HepG2 (cell line): Measurements from ENCODE around the gene HMCN2.

Experiments
- U2AF1 ChIP-seq: fragments of 200-400 bp; formaldehyde crosslinking; optimal IDR thresholded peaks from 2 replicates; pipeline ENCODE3; 2017; ENCODE audit warnings: mild to moderate bottlenecking, low read depth, low read length
- TF ChIP-seq, protein P1 (sequence below): sonication (generic); formaldehyde crosslinking; IDR thresholded peaks from 2 replicates; pipeline ENCODE4 v1.5.0; 2020; ENCODE audit warnings: mild to moderate bottlenecking, missing genetic modification reagents, moderate library complexity
- TF ChIP-seq, protein P2 (sequence below): sonication (generic); formaldehyde crosslinking; IDR thresholded peaks from 2 replicates; pipeline ENCODE4 v1.4.0; 2020; ENCODE audit warnings: missing genetic modification reagents
- TF ChIP-seq, protein P3 (sequence below): sonication (generic); formaldehyde crosslinking; IDR thresholded peaks from 2 replicates; pipeline ENCODE4 v1.4.0; 2020; ENCODE audit warnings: missing genetic modification reagents

DNA sequence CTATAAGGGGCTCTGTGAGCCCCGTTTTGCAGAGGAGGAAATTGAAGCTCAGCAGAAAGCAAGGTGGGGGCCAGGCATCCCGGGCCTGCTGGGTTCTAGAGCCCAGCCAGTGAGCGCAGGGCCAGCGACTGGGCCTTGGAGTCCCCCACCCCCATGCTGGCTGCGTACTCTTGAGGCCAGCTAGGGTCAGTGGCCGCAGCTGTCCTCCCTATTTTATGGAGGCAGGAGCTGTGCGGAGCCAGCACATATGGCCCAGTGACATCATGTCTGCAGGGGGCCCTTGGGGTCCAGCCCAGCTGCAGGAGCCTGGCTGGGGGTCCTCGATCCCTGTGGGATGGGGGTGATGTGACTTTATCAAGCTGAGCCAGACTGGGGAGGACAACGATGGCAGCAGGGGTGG is 71.3 kb downstream of the HMCN2 start:
- TF ChIP-seq, protein P1, sequence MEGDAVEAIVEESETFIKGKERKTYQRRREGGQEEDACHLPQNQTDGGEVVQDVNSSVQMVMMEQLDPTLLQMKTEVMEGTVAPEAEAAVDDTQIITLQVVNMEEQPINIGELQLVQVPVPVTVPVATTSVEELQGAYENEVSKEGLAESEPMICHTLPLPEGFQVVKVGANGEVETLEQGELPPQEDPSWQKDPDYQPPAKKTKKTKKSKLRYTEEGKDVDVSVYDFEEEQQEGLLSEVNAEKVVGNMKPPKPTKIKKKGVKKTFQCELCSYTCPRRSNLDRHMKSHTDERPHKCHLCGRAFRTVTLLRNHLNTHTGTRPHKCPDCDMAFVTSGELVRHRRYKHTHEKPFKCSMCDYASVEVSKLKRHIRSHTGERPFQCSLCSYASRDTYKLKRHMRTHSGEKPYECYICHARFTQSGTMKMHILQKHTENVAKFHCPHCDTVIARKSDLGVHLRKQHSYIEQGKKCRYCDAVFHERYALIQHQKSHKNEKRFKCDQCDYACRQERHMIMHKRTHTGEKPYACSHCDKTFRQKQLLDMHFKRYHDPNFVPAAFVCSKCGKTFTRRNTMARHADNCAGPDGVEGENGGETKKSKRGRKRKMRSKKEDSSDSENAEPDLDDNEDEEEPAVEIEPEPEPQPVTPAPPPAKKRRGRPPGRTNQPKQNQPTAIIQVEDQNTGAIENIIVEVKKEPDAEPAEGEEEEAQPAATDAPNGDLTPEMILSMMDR (CRISPR knock-in tag), result no peak
- no peak for TF ChIP-seq U2AF1
- TF ChIP-seq, protein P2, sequence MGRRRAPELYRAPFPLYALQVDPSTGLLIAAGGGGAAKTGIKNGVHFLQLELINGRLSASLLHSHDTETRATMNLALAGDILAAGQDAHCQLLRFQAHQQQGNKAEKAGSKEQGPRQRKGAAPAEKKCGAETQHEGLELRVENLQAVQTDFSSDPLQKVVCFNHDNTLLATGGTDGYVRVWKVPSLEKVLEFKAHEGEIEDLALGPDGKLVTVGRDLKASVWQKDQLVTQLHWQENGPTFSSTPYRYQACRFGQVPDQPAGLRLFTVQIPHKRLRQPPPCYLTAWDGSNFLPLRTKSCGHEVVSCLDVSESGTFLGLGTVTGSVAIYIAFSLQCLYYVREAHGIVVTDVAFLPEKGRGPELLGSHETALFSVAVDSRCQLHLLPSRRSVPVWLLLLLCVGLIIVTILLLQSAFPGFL (CRISPR knock-in tag), result no peak
- TF ChIP-seq, protein P3, sequence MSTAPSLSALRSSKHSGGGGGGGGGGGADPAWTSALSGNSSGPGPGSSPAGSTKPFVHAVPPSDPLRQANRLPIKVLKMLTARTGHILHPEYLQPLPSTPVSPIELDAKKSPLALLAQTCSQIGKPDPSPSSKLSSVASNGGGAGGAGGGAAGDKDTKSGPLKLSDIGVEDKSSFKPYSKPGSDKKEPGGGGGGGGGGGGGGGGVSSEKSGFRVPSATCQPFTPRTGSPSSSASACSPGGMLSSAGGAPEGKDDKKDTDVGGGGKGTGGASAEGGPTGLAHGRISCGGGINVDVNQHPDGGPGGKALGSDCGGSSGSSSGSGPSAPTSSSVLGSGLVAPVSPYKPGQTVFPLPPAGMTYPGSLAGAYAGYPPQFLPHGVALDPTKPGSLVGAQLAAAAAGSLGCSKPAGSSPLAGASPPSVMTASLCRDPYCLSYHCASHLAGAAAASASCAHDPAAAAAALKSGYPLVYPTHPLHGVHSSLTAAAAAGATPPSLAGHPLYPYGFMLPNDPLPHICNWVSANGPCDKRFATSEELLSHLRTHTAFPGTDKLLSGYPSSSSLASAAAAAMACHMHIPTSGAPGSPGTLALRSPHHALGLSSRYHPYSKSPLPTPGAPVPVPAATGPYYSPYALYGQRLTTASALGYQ, result no peak
